DOHH2 (cell line): ENCODE data around the gene CES2.

Source experiments
- H3F3A ChIP-seq: fragments of 200-600 bp; sonication (generic), shearing (Covaris generic); 2 replicates; pipeline ENCODE4 v1.6.0; 2016; ENCODE audit warnings: antibody characterized with exemption, mild to moderate bottlenecking; ENCODE audit not compliant: control insufficient read depth, insufficient read depth
- H3K27ac ChIP-seq: fragments of 200-600 bp; sonication (generic); 2 replicates; pipeline ENCODE4 v1.5.1; 2014; ENCODE audit warnings: low read depth, mild to moderate bottlenecking, low read length, moderate library complexity
- H3K27me3 ChIP-seq: fragments of 200-600 bp; sonication (generic); 2 replicates; pipeline ENCODE4 v1.6.1; 2014; ENCODE audit warnings: mild to moderate bottlenecking, low read length, mixed read lengths; ENCODE audit not compliant: control insufficient read depth
- H3K36me3 ChIP-seq: fragments of 200-600 bp; sonication (generic); 2 replicates; pipeline ENCODE4 v1.6.1; 2014; ENCODE audit warnings: mild to moderate bottlenecking, low read length, moderate library complexity, mixed read lengths; ENCODE audit not compliant: control insufficient read depth
- H3K4me1 ChIP-seq: fragments of 200-600 bp; sonication (generic); 2 replicates; pipeline ENCODE4 v1.6.1; 2014; ENCODE audit warnings: mild to moderate bottlenecking, low read length, mixed read lengths; ENCODE audit not compliant: control insufficient read depth
- H3K4me2 ChIP-seq: fragments of 200-600 bp; sonication (generic); 2 replicates; pipeline ENCODE4 v1.6.0; 2014; ENCODE audit warnings: mild to moderate bottlenecking, low read length, moderate library complexity
- H3K4me3 ChIP-seq: fragments of 200-600 bp; sonication (generic); 2 replicates; pipeline ENCODE4 v1.5.1; 2014; ENCODE audit warnings: mild to moderate bottlenecking, low read length, mixed read lengths
- H3K79me2 ChIP-seq: fragments of 200-600 bp; sonication (generic); 2 replicates; pipeline ENCODE4 v1.6.1; 2014; ENCODE audit warnings: mild to moderate bottlenecking, low read length, mixed read lengths; ENCODE audit not compliant: control insufficient read depth
- H3K9me2 ChIP-seq: fragments of 200-600 bp; sonication (generic); replicated peaks from 2 replicates; pipeline ENCODE4 v1.6.1; 2014; ENCODE audit warnings: mild to moderate bottlenecking, low read length, mixed read lengths; ENCODE audit not compliant: control insufficient read depth
- H3K9me3 ChIP-seq: fragments of 200-600 bp; sonication (generic); 2 replicates; pipeline ENCODE4 v1.6.1; 2014; ENCODE audit warnings: antibody characterized with exemption, low read length, mixed read lengths; ENCODE audit not compliant: control insufficient read depth, insufficient read depth
- H4K20me1 ChIP-seq: fragments of 200-600 bp; sonication (generic); 2 replicates; pipeline ENCODE4 v1.6.0; 2014; ENCODE audit warnings: low read depth, mild to moderate bottlenecking, antibody characterized with exemption, low read length, moderate library complexity; ENCODE audit not compliant: control insufficient read depth, insufficient read depth
- EZH2phosphoT487 ChIP-seq: fragments of 200-600 bp; sonication (generic); IDR thresholded peaks from 2 replicates; pipeline ENCODE4 v1.6.1; 2017; ENCODE audit warnings: borderline replicate concordance, mild to moderate bottlenecking, antibody characterized with exemption, low read length, moderate library complexity, mixed read lengths
- TF ChIP-seq, protein P1 (sequence below): fragments of 200-600 bp; sonication (generic); IDR thresholded peaks from one replicate; pipeline ENCODE4 v1.5.1; 2014; ENCODE audit warnings: antibody characterized with exemption, mild to moderate bottlenecking, low read depth, low read length; ENCODE audit not compliant: poor library complexity, severe bottlenecking

CES2 gene

DNA sequence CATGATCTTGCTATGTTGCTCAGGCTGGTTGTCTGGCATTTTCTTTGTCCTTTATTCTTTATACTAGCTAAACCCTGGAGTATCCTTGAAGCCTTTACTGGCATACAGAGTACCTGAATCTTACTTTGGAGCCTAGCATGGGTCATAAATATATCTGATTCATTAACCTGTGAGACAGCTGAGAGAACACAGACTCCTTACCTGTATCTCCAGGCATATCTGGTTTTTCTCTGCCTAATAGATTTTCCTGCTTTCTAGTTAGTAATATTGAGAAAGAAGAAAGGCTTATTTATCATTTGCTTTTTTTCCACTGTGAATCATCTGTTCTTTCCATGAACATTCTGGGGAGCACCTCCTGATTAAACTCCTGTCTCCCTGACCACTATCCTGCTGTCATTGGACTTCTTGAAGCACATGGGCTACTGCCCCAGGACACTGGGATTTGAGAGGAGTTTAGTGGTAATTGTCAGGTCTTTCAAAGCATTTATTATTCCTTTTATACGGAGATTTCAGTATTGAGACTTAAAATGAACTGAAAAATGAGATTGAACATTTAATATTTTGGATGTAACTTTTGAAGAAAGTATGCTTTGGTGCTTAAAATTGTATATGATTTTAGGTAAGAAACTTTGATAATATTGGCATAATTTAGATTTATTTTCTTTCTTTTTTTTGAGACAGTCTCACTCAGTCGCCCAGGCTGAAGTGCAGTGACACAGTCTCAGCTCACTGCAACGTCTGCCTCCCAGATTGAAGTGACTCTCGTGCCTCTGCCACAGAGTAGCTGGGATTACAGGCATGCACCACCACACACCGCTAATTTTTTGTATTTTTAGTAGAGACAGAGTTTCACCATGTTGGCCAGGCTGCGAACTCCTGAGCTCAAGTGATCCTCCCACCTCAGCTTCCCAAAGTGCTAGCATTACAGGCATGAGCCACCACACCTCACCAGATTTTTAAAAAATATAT is 46.4 kb upstream of the CES2 start:
- 0 out of 2 replicates have a peak, but pooled peaks cover 2% of the 10 kb centered on the region for H3F3A ChIP-seq
- H3K4me2 ChIP-seq: no peak overlapping the region
- H3K36me3 ChIP-seq: peaks cover 30% of the 10 kb centered on the region
- peaks cover 9% of the 10 kb centered on the region; the same call in 1 of the 2 replicates for H3K79me2 ChIP-seq
- H4K20me1 ChIP-seq: no peaks in the 10 kb centered on the region; the same call in 1 of the 2 replicates
- H3K27ac ChIP-seq: no peak overlapping the region
- H3K9me2 ChIP-seq: no peaks in the 10 kb centered on the region
- H3K27me3 ChIP-seq: no peaks in the 10 kb centered on the region
- no peak for TF ChIP-seq EZH2phosphoT487
- TF ChIP-seq, protein P1, sequence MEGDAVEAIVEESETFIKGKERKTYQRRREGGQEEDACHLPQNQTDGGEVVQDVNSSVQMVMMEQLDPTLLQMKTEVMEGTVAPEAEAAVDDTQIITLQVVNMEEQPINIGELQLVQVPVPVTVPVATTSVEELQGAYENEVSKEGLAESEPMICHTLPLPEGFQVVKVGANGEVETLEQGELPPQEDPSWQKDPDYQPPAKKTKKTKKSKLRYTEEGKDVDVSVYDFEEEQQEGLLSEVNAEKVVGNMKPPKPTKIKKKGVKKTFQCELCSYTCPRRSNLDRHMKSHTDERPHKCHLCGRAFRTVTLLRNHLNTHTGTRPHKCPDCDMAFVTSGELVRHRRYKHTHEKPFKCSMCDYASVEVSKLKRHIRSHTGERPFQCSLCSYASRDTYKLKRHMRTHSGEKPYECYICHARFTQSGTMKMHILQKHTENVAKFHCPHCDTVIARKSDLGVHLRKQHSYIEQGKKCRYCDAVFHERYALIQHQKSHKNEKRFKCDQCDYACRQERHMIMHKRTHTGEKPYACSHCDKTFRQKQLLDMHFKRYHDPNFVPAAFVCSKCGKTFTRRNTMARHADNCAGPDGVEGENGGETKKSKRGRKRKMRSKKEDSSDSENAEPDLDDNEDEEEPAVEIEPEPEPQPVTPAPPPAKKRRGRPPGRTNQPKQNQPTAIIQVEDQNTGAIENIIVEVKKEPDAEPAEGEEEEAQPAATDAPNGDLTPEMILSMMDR: no peak
- 0 out of 2 replicates have a peak, but pooled peaks cover 4% of the 10 kb centered on the region for H3K4me1 ChIP-seq
- H3K4me3 ChIP-seq: no peak overlapping the region
- H3K9me3 ChIP-seq: no peaks in the 10 kb centered on the region

DNA sequence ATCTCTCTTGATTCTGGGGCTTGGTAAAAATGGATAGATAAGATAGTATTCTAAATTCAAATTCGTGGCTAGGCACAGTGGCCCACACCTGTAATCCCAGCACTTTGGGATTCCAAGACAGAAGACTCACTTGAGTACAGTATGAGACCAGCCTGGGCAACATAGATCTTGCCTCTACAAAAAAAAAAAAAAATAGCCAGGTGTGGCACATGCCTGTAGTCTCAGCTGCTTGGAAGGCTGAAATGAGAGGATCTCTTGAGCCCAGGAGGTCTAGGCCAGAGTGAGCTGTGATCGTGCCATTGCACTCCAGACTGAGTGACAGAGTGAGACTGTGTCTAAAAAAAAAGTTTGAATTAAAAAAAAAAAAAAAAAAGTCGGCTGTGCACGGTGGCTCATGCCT is 45.7 kb upstream of the CES2 start:
- H3K27ac ChIP-seq: no peak overlapping the region
- H3K9me2 ChIP-seq: no peaks in the 10 kb centered on the region
- H3K36me3 ChIP-seq: peaks cover 25% of the 10 kb centered on the region
- peaks cover 4% of the 10 kb centered on the region; the same call in 1 of the 2 replicates for H3K79me2 ChIP-seq
- TF ChIP-seq, protein P1: no peak
- H3K9me3 ChIP-seq: no peaks in the 10 kb centered on the region
- no peak overlapping the region for H3K4me2 ChIP-seq
- 0 out of 2 replicates have a peak, but pooled peaks cover 2% of the 10 kb centered on the region for H3F3A ChIP-seq
- H4K20me1 ChIP-seq: no peaks in the 10 kb centered on the region; the same call in 1 of the 2 replicates
- H3K4me3 ChIP-seq: no peak overlapping the region
- H3K27me3 ChIP-seq: no peaks in the 10 kb centered on the region
- 0 out of 2 replicates have a peak, but pooled peaks cover 4% of the 10 kb centered on the region for H3K4me1 ChIP-seq

DNA sequence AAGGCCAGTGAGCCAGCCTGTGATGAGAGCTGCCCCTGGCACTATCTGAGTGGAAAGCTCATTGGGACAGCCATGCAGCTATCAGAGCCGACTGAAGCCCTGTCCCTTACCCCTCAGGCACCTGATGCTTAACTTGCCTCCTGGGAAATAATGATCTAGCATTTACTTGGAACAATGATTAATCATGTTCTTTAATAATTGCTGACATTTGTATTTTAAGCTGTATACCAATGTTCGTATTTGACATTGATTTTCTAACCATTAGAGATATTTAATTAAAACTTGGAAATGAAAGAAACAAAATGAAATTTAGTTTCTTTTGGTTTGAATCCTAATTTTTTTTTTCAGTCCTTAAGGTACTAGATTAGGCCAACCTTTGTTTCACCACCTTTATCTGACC is 44.5 kb upstream of the CES2 start:
- Histone ChIP-seq H3F3A (0 out of 2 replicates have a peak, but pooled peaks cover 2% of the 10 kb centered on the region), H3K4me1 (0 out of 2 replicates have a peak, but pooled peaks cover 4% of the 10 kb centered on the region), H3K79me2 (peaks cover 3% of the 10 kb centered on the region; the same call in 1 of the 2 replicates), H3K4me3 (no peak overlapping the region), H4K20me1 (no peaks in the 10 kb centered on the region; the same call in 1 of the 2 replicates), H3K9me2 (no peaks in the 10 kb centered on the region), H3K36me3 (peaks cover 14% of the 10 kb centered on the region), H3K27me3 (no peaks in the 10 kb centered on the region), H3K9me3 (no peaks in the 10 kb centered on the region), H3K27ac (no peak overlapping the region), H3K4me2 (no peak overlapping the region)
- TF ChIP-seq EZH2phosphoT487: no peak
- TF ChIP-seq, protein P1: no peak
